Natural killer cell (primary cell): ENCODE results near the gene TSPAN18. TPM values are rescaled to one million over a fixed set of nuclear protein-coding genes. Genes with fewer than 3 reads are reported as not detected.

Source experiments
- ATAC-seq, 3 donors: fragments of 150-1000 bp in 2 of 3; fragments of 200-7000 bp in 1 of 3; cut with Tn5 transposase; 1 replicate in 1 of 3; 2 replicates in 2 of 3; pipeline ENCODE4 v1.10.0; 2021; ENCODE audit warnings: mild to moderate bottlenecking in 2 of 3, moderate library complexity in 2 of 3
- DNase-seq, 2 donors: peaks; one replicate each; pipeline versions ENCODE4 v3.0.0 to v3.0.0-alpha.2; 2013 to 2021; ENCODE audit warnings: mixed read lengths in 1 of 2
- H3K27ac ChIP-seq: one replicate; pipeline ENCODE4 v1.5.1; 2013; ENCODE audit warnings: mild to moderate bottlenecking, low read length
- H3K27me3 ChIP-seq: one replicate; pipeline ENCODE4 v1.6.1; 2013; ENCODE audit warnings: low read length; ENCODE audit not compliant: control insufficient read depth, insufficient read depth
- H3K36me3 ChIP-seq: one replicate; pipeline ENCODE4 v1.6.1; 2013; ENCODE audit warnings: low read length; ENCODE audit not compliant: control insufficient read depth, insufficient read depth
- H3K4me1 ChIP-seq: one replicate; pipeline ENCODE4 v1.6.1; 2013; ENCODE audit warnings: low read length; ENCODE audit not compliant: control insufficient read depth, insufficient read depth
- H3K4me3 ChIP-seq: one replicate; pipeline ENCODE4 v1.5.1; 2013; ENCODE audit warnings: low read length
- H3K9me3 ChIP-seq: one replicate; pipeline ENCODE4 v1.6.1; 2013; ENCODE audit warnings: low read length; ENCODE audit not compliant: control insufficient read depth, insufficient read depth
- H3K27ac Mint-ChIP-seq, 2 donors: one replicate each; pipeline ENCODE4 v1.8.0; 2022; ENCODE audit warnings: mild to moderate bottlenecking in 2 of 2, mixed read lengths in 2 of 2, moderate library complexity in 1 of 2
- H3K27me3 Mint-ChIP-seq, 2 donors: one replicate each; pipeline ENCODE4 v1.8.0; 2022; ENCODE audit warnings: low read depth in 2 of 2, mixed read lengths in 2 of 2
- H3K36me3 Mint-ChIP-seq: one replicate; pipeline ENCODE4 v1.8.0; 2022; ENCODE audit warnings: mixed read lengths
- H3K4me1 Mint-ChIP-seq, 2 donors: one replicate each; pipeline ENCODE4 v1.8.0; 2022; ENCODE audit warnings: mixed read lengths in 2 of 2
- H3K4me3 Mint-ChIP-seq: one replicate; pipeline ENCODE4 v1.8.0; 2022; ENCODE audit warnings: mild to moderate bottlenecking, moderate library complexity, mixed read lengths
- H3K9me3 Mint-ChIP-seq, 2 donors: one replicate each; pipeline ENCODE4 v1.8.0; 2022; ENCODE audit warnings: mixed read lengths in 2 of 2
- CTCF ChIP-seq: fragments of 200-600 bp; IDR thresholded peaks from one replicate; pipeline ENCODE4 v1.8.0; 2022; ENCODE audit warnings: antibody characterized with exemption
- WGBS: methylation state at CpG from one replicate; pipeline ENCODE4 v1.1.7; 2013; ENCODE audit warnings: missing lambda C conversion rate; ENCODE audit not compliant: insufficient coverage; 5-methylcytosine and 5-hydroxymethylcytosine counted together
- intact Hi-C: fragments of 100-400 bp; cut with micrococcal nuclease; formaldehyde crosslinking; loops from one replicate; pipeline ENCODE4 v1.14.2; 2022
- total RNA-seq, 4 donors: library from RNA; stranded (reverse); fragments of 120-200 nt in 1 of 4; gene quantifications; one replicate each; pipeline versions ENCODE4 v1.2.3 to v1.2.4, GENCODE V29; 2013 to 2022

Gene TSPAN18
- total RNA-seq, 3 donors from 2014 or later (not counting 1 experiment from before 2014, with no cell fraction given): 1.9 to 2.4 (median 2.3) TPM

DNA sequence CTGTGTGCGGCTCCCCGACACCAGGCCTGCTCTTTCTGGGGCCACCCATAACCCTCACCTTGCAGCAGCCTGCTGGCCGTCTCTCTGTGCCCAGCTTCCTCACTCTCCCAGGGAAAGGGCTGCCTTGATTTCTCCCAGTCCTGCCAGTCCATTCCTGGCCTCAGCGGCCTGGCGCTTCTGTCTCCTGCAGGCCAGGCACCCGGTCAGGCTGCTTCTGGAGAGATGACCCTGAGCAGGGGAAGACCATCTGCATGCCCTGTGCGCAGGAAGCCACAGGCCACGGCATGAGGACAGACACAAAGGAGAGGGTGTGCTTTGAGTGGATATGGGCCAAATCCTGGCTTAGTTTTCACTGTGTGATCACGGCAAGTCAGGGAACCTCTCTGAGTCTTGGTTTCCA is 86.2 kb downstream of the TSPAN18 start:
- Histone ChIP-seq H3K27me3 (no peaks in the 10 kb centered on the region), H3K4me3 (no peak overlapping the region), H3K36me3 (no peaks in the 10 kb centered on the region), H3K27ac (no peak overlapping the region), H3K4me1 (no peaks in the 10 kb centered on the region), H3K9me3 (no peaks in the 10 kb centered on the region)
- Mint-ChIP-seq H3K36me3 (no peaks in the 10 kb centered on the region), H3K27me3 (peaks cover 4 to 11% of the 10 kb centered on the region in 2 donors), H3K4me1 (peaks cover 0 to 4% of the 10 kb centered on the region in 2 donors), H3K4me3 (no peak overlapping the region), H3K27ac (no peak overlapping the region), H3K9me3 (no peaks in the 10 kb centered on the region)
- intact Hi-C loops: no loop called here
- no peak for DNase-seq
- 82% methylated on average over 9 of the region's 9 CpGs for WGBS
- no peak for TF ChIP-seq CTCF
- ATAC-seq: no peak

DNA sequence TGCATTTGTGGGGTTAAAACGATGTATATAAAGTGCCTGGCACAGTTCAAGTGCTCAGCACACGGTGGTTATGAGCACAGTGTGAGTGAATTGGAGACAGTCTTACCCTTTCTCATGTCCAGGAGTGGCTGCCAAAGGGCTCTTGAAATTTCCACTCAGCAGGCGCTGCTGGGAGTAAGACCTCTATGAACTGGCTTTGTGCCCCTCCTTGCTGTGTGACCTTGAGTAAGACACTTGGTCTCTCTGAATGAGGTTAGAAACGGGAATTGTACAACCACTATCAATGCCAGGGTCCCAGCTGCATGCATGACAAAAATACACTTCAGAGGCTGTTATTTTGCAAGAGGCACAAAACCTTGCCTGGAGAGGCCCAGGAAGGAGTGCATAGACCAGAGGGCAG is 86.6 kb downstream of the TSPAN18 start:
- H3K9me3 Mint-ChIP-seq: no peaks in the 10 kb centered on the region
- H3K4me3 ChIP-seq: no peak overlapping the region
- intact Hi-C loops: no loop called here
- no peaks in the 10 kb centered on the region for H3K36me3 ChIP-seq
- ATAC-seq (no peak), DNase-seq (no peak)
- no peaks in the 10 kb centered on the region for H3K4me1 ChIP-seq
- TF ChIP-seq CTCF: no peak
- H3K27ac ChIP-seq: no peak overlapping the region
- peaks cover 0 to 4% of the 10 kb centered on the region in 2 donors for H3K4me1 Mint-ChIP-seq
- peaks cover 3 to 11% of the 10 kb centered on the region in 2 donors for H3K27me3 Mint-ChIP-seq
- WGBS: 79% methylated on average over 4 of the region's 4 CpGs
- H3K4me3 Mint-ChIP-seq: no peak overlapping the region
- no peaks in the 10 kb centered on the region for H3K9me3 ChIP-seq
- no peak overlapping the region for H3K27ac Mint-ChIP-seq
- no peaks in the 10 kb centered on the region for H3K27me3 ChIP-seq
- H3K36me3 Mint-ChIP-seq: no peaks in the 10 kb centered on the region

DNA sequence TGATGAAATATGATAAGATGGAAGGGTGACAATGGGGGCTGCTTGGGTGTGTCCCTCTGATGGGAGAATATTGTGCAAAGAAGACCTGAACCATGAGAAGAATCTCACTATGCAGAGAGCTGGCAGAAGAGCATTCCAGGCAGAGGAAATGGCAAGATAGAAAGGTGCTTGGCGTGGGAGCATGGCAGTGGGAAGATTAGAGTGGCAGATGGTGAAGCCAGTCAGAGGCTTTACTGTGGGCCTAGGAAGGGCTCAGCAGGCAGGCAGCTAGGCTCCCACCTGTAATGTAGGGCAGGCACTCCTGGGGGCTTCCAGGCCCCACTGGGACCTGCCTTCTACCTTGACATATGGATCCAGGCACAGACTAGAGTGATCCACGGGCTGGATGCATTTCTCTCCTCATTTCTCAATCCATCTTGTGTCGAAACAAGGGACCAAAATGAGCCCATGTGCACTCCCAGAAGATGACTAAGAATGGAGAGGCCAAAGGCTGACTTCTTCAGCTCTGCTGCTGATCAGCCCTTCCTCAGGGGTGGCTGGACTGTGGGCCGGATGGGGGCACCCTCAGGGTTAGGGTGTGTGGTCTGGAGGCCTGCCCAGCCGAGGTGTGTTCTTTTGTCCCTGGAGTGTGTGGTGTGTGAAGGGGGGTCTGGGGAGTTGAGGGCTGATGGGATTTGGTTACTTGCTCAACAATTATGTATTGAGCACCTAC is 88.3 kb downstream of the TSPAN18 start:
- TF ChIP-seq CTCF: no peak
- Mint-ChIP-seq H3K36me3 (no peaks in the 10 kb centered on the region), H3K4me1 (peaks cover 0 to 4% of the 10 kb centered on the region in 2 donors), H3K27me3 (peaks cover 2 to 7% of the 10 kb centered on the region in 2 donors), H3K27ac (no peak overlapping the region), H3K4me3 (no peak overlapping the region), H3K9me3 (no peaks in the 10 kb centered on the region)
- Histone ChIP-seq H3K36me3 (no peaks in the 10 kb centered on the region), H3K9me3 (no peaks in the 10 kb centered on the region), H3K4me3 (no peak overlapping the region), H3K27me3 (no peaks in the 10 kb centered on the region), H3K27ac (no peak overlapping the region), H3K4me1 (no peaks in the 10 kb centered on the region)
- intact Hi-C loops: no loop called here
- DNase-seq: no peak
- ATAC-seq: no peak
- WGBS: 56% methylated on average over 5 of the region's 5 CpGs
